ENCODE data around the gene NINJ2.

NINJ2 gene

DNA sequence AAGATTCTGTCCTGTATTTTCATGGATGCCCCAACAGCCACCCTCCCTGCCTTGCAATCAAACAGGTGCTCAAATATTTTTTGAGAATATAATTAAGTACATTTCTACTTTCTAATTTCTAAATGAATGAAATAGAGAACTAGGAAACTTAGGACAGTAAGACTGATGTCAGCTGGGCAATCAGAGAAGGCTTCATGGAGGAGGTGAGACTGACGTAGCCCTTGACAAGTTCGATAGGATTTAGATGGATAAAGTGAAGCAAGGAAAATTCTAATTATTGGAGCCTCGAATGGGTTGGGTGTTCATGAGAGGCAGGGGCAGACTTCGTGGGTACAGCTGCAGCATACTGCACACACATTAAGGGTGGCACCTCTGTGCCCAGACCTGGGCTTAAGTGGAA is 36.0 kb downstream of the NINJ2 start:
- in situ Hi-C loops (cut with HindIII; ENCODE audit: low pct_ligation_motif_present, low pct_unique_long_range_greater_than_20kb, low sequenced_read_pairs) = no loop called here

DNA sequence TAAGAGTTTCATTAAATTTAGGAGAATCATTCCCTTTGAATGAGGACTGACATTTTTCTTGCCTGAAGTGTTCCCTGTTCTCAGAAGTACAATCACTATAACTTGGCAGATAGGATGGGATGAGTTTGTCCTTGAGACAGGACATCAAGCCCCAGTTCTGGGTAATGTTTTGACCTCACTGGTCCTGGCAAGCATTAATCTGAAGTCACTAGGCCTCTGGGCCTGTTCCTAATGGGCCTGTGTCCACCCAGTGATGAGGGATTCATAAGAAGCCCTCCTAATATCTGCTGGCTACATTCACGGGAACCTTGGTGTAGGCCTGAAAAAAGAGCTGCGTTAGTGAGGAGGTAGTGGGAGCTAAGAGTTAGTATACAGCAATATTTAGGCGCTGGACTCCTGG is 37.2 kb downstream of the NINJ2 start:
- DNase-seq = no peak
- in situ Hi-C loops (cut with HindIII; ENCODE audit: low pct_ligation_motif_present, low pct_unique_long_range_greater_than_20kb, low sequenced_read_pairs) = no loop called here

More for the DNA sequence above, 36.0 kb downstream of the NINJ2 start:
- DNase-seq = no peak

DNA sequence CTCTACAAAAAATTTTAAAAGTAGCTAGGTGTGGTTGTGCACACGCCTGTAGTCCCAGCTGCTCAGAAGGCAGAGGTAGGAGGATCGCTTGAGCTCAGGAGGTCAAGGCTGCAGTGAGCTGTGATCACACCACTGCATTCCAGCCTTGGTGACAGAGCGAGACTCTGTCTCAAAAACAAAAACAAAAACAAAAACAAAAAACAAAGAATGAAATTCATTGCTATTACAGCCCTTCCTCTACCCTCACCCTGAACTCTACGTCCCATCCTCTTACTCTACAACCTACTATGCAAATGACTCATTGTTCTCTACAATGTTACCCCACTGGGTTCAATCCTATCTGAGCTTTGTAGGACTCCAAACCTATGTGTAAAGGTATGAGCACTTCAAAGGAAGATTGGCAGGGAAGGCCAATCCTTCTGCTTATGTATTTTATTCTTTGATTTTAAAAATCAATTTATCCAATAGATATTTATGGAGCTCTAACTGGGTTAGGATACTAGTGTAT is 39.3 kb downstream of the NINJ2 start:
- DNase-seq = no peak
- in situ Hi-C loops (cut with HindIII; ENCODE audit: low pct_ligation_motif_present, low pct_unique_long_range_greater_than_20kb, low sequenced_read_pairs) = no loop called here

DNA sequence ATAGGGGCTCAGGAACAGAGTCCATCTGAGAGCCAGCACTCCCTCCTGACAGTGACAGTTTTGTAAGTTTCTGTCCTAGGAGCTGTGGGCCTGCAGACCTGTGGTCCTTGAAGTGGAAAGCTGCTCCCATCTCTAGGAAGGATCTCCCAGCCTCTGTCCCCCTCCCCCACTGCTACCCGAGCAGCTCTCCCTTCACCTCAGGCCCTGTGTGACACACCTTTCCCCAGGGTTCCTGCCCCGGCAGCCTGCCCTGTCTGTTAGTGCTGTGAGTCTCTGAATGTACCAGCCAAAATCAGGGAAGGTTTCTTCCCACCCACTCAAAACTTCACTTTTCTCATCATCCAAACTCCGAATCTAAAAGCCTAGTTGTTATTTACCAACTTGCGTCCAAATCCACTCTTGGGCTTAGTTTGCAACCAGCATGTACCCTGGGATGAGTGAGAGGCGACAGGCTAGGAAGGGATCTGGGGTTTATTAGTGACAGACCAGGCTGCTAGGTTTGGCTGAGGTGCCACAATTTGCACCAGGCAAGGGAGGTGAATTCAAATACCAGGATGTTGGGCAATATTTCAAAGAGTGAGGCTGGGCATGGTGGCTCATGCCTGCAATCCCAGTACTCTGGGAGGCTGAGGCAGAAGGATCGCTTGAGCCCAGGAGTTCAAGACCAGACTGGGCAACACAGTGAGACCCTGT is 39.9 kb downstream of the NINJ2 start:
- no peak for DNase-seq

GRCh38 chr12:622416-622815 is 40.8 kb downstream of the NINJ2 start:
- in situ Hi-C loops (cut with HindIII; ENCODE audit: low pct_ligation_motif_present, low pct_unique_long_range_greater_than_20kb, low sequenced_read_pairs) = no loop called here
- no peak for DNase-seq

More for the DNA sequence above, 39.9 kb downstream of the NINJ2 start:
- in situ Hi-C loops (cut with HindIII; ENCODE audit: low pct_ligation_motif_present, low pct_unique_long_range_greater_than_20kb, low sequenced_read_pairs) = no loop called here

GRCh38 chr12:619346-619745 is 43.9 kb downstream of the NINJ2 start:
- in situ Hi-C loops (cut with HindIII; ENCODE audit: low pct_ligation_motif_present, low pct_unique_long_range_greater_than_20kb, low sequenced_read_pairs) = no loop called here
- DNase-seq = no peak

DNA sequence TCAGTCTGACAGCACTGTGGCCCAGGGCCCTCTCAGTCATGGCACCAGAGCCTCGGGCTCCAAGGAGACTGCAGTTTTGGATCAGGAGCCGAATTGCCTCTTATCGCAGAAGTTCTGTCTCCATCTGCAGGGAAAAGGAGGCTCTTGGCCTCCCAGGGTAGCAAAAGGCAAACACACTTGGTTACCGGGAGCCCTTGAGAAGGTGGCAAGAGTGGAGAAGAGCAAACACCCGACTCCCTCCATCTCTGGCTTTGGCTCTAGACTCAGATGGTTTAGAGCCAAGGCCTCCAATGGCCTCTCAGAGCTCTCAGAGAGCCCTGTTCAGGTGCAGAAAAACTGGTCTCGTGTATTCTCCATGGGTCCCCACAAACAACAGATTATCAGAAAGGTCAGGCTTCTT is 44.6 kb downstream of the NINJ2 start:
- no peak for DNase-seq
- in situ Hi-C loops (cut with HindIII; ENCODE audit: low pct_ligation_motif_present, low pct_unique_long_range_greater_than_20kb, low sequenced_read_pairs) = no loop called here

- DNase-seq = no peak
- in situ Hi-C loops (cut with HindIII; ENCODE audit: low pct_ligation_motif_present, low pct_unique_long_range_greater_than_20kb, low sequenced_read_pairs) = no loop called here
These were observed 45.8 kb downstream of the NINJ2 start for GRCh38 chr12:617304-617915.

DNA sequence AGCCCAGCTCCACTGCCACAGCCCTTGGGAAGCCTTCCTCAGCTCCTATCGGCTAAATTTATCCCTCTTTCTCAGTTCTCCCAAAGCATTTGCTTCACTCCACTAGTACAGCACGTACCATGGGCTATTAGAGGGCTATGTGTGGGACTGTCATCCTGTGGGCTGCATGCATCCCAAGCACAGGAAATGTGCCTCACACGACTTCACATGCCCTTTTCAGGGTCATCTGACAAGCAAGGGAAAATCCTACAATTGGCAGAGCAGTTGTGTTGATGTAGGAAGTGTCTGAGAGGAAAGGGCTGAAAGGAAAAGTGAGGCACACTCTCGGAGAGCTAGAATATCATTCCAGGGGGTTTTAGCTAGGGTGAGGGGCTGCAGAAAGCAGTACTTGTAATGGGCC is 47.6 kb downstream of the NINJ2 start:
- DNase-seq = no peak
- in situ Hi-C loops (cut with HindIII; ENCODE audit: low pct_ligation_motif_present, low pct_unique_long_range_greater_than_20kb, low sequenced_read_pairs) = no loop called here

DNA sequence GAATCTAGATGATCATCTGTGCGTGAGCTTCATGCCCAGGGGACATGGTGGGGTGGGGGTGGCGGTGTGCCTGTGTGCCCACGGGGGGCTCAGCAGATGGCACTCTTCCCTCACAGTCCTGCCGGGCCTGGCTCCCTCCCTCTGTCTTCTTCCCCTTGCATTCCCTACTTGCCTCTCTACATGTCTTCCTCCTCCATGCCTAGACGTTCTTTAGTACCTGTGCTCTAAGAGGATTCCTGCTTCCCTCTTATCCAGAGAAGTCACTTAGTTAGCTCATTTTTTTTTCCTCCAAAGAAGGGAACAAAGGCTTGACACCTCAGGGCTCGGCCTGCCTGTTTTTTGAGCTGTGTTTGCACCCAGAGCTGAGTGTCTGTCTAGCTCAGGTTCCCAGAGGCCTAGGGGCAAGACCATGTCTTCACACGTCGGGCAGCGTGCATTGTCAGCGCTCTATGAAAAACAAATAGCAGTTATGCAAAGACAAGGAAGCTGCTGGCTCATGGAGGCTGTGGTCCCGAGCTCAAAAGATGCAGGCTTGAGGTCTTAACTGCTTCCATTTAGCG is 48.8 kb downstream of the NINJ2 start:
- in situ Hi-C loops (cut with HindIII; ENCODE audit: low pct_ligation_motif_present, low pct_unique_long_range_greater_than_20kb, low sequenced_read_pairs) = no loop called here
- peak; percentile 34 for DNase-seq

GRCh38 chr12:613996-614395 is 49.2 kb downstream of the NINJ2 start:
- DNase-seq = no peak
- in situ Hi-C loops (cut with HindIII; ENCODE audit: low pct_ligation_motif_present, low pct_unique_long_range_greater_than_20kb, low sequenced_read_pairs) = no loop called here

DNA sequence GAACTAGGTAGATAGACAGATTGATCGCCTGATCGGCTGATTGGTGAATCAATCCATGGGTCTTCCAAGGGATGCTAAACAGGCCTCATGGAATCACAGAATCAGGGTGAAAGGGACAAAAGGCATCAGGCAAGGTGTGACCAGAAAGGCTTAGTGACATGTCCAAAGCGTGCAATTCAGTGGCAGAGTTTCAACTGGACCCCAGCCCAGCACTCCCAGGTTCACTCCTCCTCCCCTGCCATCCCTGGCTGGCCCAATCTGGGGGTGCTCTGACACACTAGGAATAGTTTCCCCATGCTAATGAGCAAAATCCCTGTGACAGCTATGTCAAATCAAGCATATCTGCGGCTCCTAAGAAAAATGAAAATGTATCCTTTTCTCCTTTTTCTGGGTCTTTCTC is 50.4 kb downstream of the NINJ2 start:
- no peak for DNase-seq
- in situ Hi-C loops (cut with HindIII; ENCODE audit: low pct_ligation_motif_present, low pct_unique_long_range_greater_than_20kb, low sequenced_read_pairs) = no loop called here

GRCh38 chr12:612293-612692 is 51.0 kb downstream of the NINJ2 start:
- in situ Hi-C loops (cut with HindIII; ENCODE audit: low pct_ligation_motif_present, low pct_unique_long_range_greater_than_20kb, low sequenced_read_pairs) = no loop called here

DNA sequence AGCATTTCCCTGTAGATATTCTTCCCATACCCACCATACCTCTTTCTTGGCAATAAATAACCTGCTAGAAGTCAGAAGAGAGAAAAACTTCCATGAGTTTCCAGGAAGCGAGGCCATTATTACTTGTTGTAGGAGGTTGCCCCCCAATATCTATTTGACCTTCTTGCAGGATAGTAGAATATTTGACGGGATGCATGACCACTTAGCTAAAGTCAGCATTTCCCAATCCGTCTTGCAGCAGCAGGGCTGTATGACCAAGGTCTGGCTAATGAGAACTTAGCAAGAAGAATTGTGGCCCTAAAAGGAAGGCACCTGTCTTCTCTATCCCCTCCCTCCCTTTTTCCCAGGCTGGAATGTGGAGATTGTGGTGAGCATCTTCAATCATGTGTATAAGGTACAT is 51.5 kb downstream of the NINJ2 start:
- in situ Hi-C loops (cut with HindIII; ENCODE audit: low pct_ligation_motif_present, low pct_unique_long_range_greater_than_20kb, low sequenced_read_pairs) = no loop called here
- DNase-seq = no peak

More at GRCh38 chr12:612293-612692, 51.0 kb downstream of the NINJ2 start:
- DNase-seq = no peak

DNA sequence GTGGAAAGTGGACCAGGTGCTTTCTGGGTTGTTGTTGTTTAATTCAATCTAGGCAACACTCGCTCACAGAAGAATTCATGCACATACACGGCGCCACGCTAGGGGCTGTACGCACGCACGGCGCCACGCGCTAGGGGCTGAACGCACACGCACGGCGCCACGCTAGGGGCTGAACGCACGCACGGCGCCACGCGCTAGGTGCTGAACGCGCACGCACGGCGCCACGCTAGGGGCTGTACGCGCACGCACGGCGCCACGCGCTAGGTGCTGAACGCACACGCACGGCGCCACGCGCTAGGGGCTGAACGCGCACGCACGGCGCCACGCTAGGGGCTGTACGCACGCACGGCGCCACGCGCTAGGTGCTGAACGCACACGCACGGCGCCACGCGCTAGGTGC is 54.3 kb downstream of the NINJ2 start:
- in situ Hi-C loops (cut with HindIII; ENCODE audit: low pct_ligation_motif_present, low pct_unique_long_range_greater_than_20kb, low sequenced_read_pairs) = no loop called here
- no peak for DNase-seq

GRCh38 chr12:608413-608812 is 54.8 kb downstream of the NINJ2 start:
- in situ Hi-C loops (cut with HindIII; ENCODE audit: low pct_ligation_motif_present, low pct_unique_long_range_greater_than_20kb, low sequenced_read_pairs) = no loop called here
- DNase-seq = no peak

DNA sequence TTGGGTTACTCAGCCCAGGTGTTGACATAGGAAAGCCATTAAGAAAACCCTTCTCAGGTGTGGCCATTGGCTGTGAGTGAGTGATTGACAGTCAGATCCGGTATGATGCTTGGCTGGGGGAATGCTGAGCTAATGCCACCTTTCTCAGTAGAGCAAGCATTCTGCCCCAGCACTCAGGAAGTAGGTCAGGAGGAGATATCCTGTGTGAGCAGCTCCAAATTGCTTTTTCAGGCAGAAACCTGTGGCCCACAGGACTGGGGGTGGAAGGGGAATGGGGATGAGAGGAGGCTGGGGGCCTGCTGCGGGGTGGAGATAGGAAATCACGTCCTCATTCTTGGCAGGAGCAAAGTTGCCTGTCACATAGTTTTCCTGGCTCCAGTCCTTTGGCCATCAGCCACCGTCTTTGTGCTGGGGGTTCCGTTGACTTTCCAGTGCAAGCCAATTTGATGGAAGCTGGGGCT is 55.7 kb downstream of the NINJ2 start:
- DNase-seq = no peak
- in situ Hi-C loops (cut with HindIII; ENCODE audit: low pct_ligation_motif_present, low pct_unique_long_range_greater_than_20kb, low sequenced_read_pairs) = no loop called here

DNA sequence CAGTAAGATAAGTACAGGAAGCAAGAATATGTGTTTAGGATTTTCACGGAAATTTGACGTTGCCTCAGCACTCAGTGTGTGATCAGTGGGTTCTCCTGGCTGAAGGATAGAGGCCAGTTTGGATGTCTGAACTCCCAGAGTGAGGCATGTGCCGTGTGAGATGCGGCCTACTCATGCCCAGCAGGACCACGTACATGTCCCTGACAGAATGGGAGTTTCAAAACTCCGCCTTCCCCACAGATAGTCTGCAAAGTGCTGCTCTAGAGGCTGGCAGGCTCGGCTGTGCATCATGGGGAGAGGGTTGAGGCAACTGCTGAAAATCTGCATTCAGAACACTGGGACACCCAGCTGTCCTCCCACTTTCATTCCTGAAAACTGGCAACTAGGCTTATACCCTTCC is 58.3 kb downstream of the NINJ2 start:
- in situ Hi-C loops (cut with HindIII; ENCODE audit: low pct_ligation_motif_present, low pct_unique_long_range_greater_than_20kb, low sequenced_read_pairs) = no loop called here
- DNase-seq = no peak

DNA sequence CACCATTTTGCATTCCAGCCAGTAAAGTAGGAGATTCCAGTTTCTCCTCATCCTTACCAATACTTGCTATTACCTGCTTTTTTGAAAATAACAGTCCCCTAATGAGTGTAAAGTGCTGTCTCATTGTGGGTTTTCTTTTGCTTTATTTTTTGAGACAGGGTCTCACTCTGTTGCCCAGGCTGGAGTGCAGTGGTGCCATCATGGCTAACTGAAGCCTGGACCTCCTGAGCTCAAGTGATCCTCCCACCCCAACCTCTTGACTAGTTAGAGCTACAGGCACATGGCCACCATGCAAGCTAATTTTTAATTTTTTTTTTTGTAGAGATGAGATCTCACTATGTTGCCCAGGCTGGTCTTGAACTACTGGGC is 60.6 kb downstream of the NINJ2 start:
- in situ Hi-C loops (cut with HindIII; ENCODE audit: low pct_ligation_motif_present, low pct_unique_long_range_greater_than_20kb, low sequenced_read_pairs) = no loop called here
- DNase-seq = no peak
